Progenitor cell of endocrine pancreas (in vitro differentiated cells): ENCODE measurements around the gene HTATIP2. TPM values are rescaled to one million over a fixed set of nuclear protein-coding genes. Genes with fewer than 3 reads are reported as not detected.

ENCODE experiments used
- DNase-seq: peaks from one replicate; pipeline ENCODE4 v3.0.0; 2021; ENCODE audit warnings: low spot score; ENCODE audit not compliant: unreplicated experiment
- H3K27ac Mint-ChIP-seq: 2 replicates; pipeline ENCODE4 v1.8.0; 2021; ENCODE audit warnings: mild to moderate bottlenecking, moderate library complexity, mixed read lengths
- H3K27me3 Mint-ChIP-seq: 2 replicates; pipeline ENCODE4 v1.8.0; 2021; ENCODE audit warnings: mixed read lengths
- H3K36me3 Mint-ChIP-seq: 2 replicates; pipeline ENCODE4 v1.8.0; 2022; ENCODE audit warnings: mixed read lengths; ENCODE audit not compliant: insufficient read depth
- H3K4me1 Mint-ChIP-seq: 2 replicates; pipeline ENCODE4 v1.8.0; 2021; ENCODE audit warnings: low read depth, mixed read lengths
- H3K4me3 Mint-ChIP-seq: 2 replicates; pipeline ENCODE4 v1.8.0; 2021; ENCODE audit warnings: low read depth, mild to moderate bottlenecking, moderate library complexity, mixed read lengths
- H3K9me3 Mint-ChIP-seq: 2 replicates; pipeline ENCODE4 v1.8.0; 2021; ENCODE audit warnings: low read depth, mixed read lengths
- CTCF ChIP-seq: fragments of 200-600 bp; sonication (generic); IDR thresholded peaks from one replicate; pipeline ENCODE4 v1.5.0; 2021; ENCODE audit warnings: antibody characterized with exemption, mild to moderate bottlenecking; ENCODE audit not compliant: unreplicated experiment
- total RNA-seq: library from RNA; stranded (reverse); gene quantifications from 2 replicates; pipeline ENCODE4 v1.2.1, GENCODE V29; 2021

Gene HTATIP2
- total RNA-seq, 1 donor from 2014 or later: 21.4 TPM

DNA sequence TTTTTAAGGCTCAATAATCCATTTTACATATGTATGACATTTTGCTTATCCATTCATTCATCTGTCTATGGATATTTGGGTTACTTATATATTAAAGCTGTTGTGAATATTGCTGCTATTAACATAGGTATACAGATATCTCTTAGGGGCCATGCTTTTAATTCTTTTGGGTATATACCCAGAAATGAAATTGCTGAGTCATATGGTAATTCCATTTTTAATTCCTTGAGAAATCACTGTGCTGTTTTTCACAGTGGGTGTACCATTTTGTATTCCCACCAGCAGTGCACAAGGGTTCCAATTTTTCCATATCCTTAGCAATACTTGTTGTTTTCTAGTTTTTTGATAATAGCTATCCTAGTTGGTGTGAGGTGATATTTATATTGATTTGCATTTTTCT is 43.0 kb downstream of the HTATIP2 start:
- Mint-ChIP-seq H3K4me1 (no peaks in the 10 kb centered on the region), H3K27me3 (no peaks in the 10 kb centered on the region), H3K4me3 (no peak overlapping the region), H3K36me3 (peaks cover 7% of the 10 kb centered on the region), H3K9me3 (no peaks in the 10 kb centered on the region), H3K27ac (no peak overlapping the region)
- no peak for TF ChIP-seq CTCF
- no peak for DNase-seq

DNA sequence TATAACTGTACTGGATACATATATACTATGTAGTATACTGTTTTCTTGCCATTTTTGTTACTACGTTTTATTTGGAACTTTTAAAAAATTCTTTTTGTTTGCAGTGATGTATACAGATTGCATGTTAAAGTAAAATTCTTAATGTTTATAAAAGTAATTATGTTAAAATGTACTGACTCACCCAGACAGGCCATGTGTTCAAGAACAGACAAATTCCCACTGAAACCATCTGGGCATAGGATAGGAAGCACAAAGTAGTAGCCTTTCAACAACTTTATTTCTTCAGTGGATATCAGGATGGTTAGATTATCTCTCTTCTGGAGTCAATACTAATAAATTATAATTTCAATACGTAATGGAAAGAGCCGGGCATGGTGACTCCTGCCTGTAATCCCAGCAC is 43.8 kb downstream of the HTATIP2 start:
- Mint-ChIP-seq H3K9me3 (no peaks in the 10 kb centered on the region), H3K27me3 (no peaks in the 10 kb centered on the region)
- no peak for TF ChIP-seq CTCF

DNA sequence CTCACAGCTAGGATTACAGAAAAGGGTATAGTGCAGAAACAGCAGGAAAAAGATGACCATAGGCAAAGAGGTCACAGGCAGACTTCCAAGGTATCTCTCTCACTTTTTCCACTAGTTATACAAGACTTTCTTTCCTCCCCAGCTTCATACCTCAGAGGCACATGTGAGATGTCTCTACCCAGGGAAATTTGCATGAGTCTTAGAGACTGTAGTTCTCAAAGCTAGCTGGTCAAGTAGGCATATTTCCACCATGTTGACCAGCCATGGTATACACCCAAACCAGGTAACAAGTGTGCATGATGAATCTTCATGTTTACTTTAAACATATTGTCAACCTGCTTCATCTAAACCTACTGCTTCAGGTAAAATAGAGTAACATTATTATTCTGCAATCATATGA is 51.9 kb downstream of the HTATIP2 start:
- no peak for TF ChIP-seq CTCF
- no peak overlapping the region for H3K27ac Mint-ChIP-seq
- no peak for DNase-seq
- H3K27me3 Mint-ChIP-seq: no peaks in the 10 kb centered on the region
- H3K9me3 Mint-ChIP-seq: no peaks in the 10 kb centered on the region
- H3K4me3 Mint-ChIP-seq: no peak overlapping the region
- no peaks in the 10 kb centered on the region for H3K4me1 Mint-ChIP-seq
- peaks cover 6% of the 10 kb centered on the region for H3K36me3 Mint-ChIP-seq

More for the DNA sequence above, 43.8 kb downstream of the HTATIP2 start:
- Mint-ChIP-seq H3K4me1 (no peaks in the 10 kb centered on the region), H3K4me3 (no peak overlapping the region), H3K27ac (no peak overlapping the region), H3K36me3 (peaks cover 8% of the 10 kb centered on the region)
- DNase-seq: no peak

DNA sequence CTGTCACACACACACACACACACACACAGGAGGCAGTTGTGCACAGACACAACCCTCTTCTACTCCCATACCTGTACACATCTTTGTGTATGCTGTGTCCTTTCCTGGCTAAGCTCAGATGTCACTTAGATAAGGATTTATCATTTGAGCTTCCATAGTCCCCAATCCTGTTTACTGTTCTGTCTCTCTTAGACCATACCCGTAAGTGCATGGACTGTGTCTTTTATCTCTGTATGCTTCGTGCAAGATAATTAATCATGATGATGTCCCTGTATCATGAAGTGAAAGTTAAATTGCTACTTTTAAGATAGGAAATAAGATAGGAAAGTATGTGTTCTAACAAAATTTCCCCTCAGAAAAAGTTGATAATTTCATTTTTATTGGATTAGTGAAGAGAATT is 54.3 kb downstream of the HTATIP2 start:
- Mint-ChIP-seq H3K36me3 (peaks cover 8% of the 10 kb centered on the region), H3K27ac (no peak overlapping the region), H3K27me3 (no peaks in the 10 kb centered on the region), H3K9me3 (no peaks in the 10 kb centered on the region), H3K4me1 (no peaks in the 10 kb centered on the region), H3K4me3 (no peak overlapping the region)
- DNase-seq: no peak
- no peak for TF ChIP-seq CTCF

- no peak for DNase-seq
- TF ChIP-seq CTCF: no peak
- no peaks in the 10 kb centered on the region for H3K9me3 Mint-ChIP-seq
- H3K4me3 Mint-ChIP-seq: no peak overlapping the region
- no peaks in the 10 kb centered on the region for H3K4me1 Mint-ChIP-seq
- no peak overlapping the region for H3K27ac Mint-ChIP-seq
- peaks cover 10% of the 10 kb centered on the region for H3K36me3 Mint-ChIP-seq
- H3K27me3 Mint-ChIP-seq: no peaks in the 10 kb centered on the region
Observed at GRCh38 chr11:20421946-20422345, 58.4 kb downstream of the HTATIP2 start.

- Mint-ChIP-seq H3K27me3 (no peaks in the 10 kb centered on the region), H3K4me1 (no peaks in the 10 kb centered on the region), H3K9me3 (no peaks in the 10 kb centered on the region), H3K36me3 (peaks cover 1% of the 10 kb centered on the region), H3K27ac (no peak overlapping the region), H3K4me3 (no peak overlapping the region)
- TF ChIP-seq CTCF: no peak
- no peak for DNase-seq
Observed at GRCh38 chr11:20429216-20429615, 65.7 kb downstream of the HTATIP2 start.
